ENCODE data around the gene SPPL3. TPM values are rescaled to one million over a fixed set of nuclear protein-coding genes. Genes with fewer than 3 reads are reported as not detected.

The SPPL3 gene
- total and polyA plus RNA-seq, 4 donors, result 7.4 to 12.6 (median 8.7) TPM

GRCh38 chr12:120921637-120922036, 17.5 kb upstream of the SPPL3 start (continued):
- TF ChIP-seq FOXA2 (IDR thresholded peaks at IDR 0.05) (no peak), MAX (IDR thresholded peaks at IDR 0.05) (no peak)

GRCh38 chr12:120920178-120920577, 16.0 kb upstream of the SPPL3 start:
- no peak for TF ChIP-seq GABPA (IDR thresholded peaks at IDR 0.05 in 1 of 2, conservative IDR thresholded peaks at IDR 0.05 in 1 of 2)
- TF ChIP-seq ZBTB33 (IDR thresholded peaks at IDR 0.05), result no peak
- no peak for TF ChIP-seq SP1 (IDR thresholded peaks at IDR 0.05)
- no peak for TF ChIP-seq RXRA (IDR thresholded peaks at IDR 0.05)
- TF ChIP-seq, protein P1, sequence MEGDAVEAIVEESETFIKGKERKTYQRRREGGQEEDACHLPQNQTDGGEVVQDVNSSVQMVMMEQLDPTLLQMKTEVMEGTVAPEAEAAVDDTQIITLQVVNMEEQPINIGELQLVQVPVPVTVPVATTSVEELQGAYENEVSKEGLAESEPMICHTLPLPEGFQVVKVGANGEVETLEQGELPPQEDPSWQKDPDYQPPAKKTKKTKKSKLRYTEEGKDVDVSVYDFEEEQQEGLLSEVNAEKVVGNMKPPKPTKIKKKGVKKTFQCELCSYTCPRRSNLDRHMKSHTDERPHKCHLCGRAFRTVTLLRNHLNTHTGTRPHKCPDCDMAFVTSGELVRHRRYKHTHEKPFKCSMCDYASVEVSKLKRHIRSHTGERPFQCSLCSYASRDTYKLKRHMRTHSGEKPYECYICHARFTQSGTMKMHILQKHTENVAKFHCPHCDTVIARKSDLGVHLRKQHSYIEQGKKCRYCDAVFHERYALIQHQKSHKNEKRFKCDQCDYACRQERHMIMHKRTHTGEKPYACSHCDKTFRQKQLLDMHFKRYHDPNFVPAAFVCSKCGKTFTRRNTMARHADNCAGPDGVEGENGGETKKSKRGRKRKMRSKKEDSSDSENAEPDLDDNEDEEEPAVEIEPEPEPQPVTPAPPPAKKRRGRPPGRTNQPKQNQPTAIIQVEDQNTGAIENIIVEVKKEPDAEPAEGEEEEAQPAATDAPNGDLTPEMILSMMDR (IDR thresholded peaks at IDR 0.05; ENCODE audit: low read depth, low read length, missing input control), result no peak
- no peak for TF ChIP-seq NR2F2 (IDR thresholded peaks at IDR 0.05)
- no peak for TF ChIP-seq EGR1 (IDR thresholded peaks at IDR 0.05; ENCODE audit: low read depth in 2 of 2)
- TF ChIP-seq HNF4A (conservative IDR thresholded peaks at IDR 0.05), result no peak
- TF ChIP-seq, protein P2, sequence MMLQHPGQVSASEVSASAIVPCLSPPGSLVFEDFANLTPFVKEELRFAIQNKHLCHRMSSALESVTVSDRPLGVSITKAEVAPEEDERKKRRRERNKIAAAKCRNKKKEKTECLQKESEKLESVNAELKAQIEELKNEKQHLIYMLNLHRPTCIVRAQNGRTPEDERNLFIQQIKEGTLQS (IDR thresholded peaks at IDR 0.05), result no peak
- TF ChIP-seq, protein P3, sequence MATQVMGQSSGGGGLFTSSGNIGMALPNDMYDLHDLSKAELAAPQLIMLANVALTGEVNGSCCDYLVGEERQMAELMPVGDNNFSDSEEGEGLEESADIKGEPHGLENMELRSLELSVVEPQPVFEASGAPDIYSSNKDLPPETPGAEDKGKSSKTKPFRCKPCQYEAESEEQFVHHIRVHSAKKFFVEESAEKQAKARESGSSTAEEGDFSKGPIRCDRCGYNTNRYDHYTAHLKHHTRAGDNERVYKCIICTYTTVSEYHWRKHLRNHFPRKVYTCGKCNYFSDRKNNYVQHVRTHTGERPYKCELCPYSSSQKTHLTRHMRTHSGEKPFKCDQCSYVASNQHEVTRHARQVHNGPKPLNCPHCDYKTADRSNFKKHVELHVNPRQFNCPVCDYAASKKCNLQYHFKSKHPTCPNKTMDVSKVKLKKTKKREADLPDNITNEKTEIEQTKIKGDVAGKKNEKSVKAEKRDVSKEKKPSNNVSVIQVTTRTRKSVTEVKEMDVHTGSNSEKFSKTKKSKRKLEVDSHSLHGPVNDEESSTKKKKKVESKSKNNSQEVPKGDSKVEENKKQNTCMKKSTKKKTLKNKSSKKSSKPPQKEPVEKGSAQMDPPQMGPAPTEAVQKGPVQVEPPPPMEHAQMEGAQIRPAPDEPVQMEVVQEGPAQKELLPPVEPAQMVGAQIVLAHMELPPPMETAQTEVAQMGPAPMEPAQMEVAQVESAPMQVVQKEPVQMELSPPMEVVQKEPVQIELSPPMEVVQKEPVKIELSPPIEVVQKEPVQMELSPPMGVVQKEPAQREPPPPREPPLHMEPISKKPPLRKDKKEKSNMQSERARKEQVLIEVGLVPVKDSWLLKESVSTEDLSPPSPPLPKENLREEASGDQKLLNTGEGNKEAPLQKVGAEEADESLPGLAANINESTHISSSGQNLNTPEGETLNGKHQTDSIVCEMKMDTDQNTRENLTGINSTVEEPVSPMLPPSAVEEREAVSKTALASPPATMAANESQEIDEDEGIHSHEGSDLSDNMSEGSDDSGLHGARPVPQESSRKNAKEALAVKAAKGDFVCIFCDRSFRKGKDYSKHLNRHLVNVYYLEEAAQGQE (IDR thresholded peaks at IDR 0.05), result no peak
- TF ChIP-seq RAD21 (IDR thresholded peaks at IDR 0.05), result no peak
- no peak for TF ChIP-seq MAX (IDR thresholded peaks at IDR 0.05)
- TF ChIP-seq YY1 (IDR thresholded peaks at IDR 0.05), result no peak
- TF ChIP-seq HNF4G (IDR thresholded peaks at IDR 0.05), result no peak
- TF ChIP-seq FOXA1 (IDR thresholded peaks at IDR 0.05), result no peak
- TF ChIP-seq TAF1 (conservative IDR thresholded peaks at IDR 0.05), result no peak
- TF ChIP-seq FOXA2 (IDR thresholded peaks at IDR 0.05), result no peak
- no peak for TF ChIP-seq JUND (IDR thresholded peaks at IDR 0.05)
- Histone ChIP-seq H3K36me3 (ENCODE audit: control insufficient read depth in 4 of 4, insufficient read depth in 3 of 4, low read depth in 1 of 4, low read length in 3 of 4) (no peaks in the 10 kb centered on the region), H3K9ac (ENCODE audit: low read depth in 1 of 2, low read length in 2 of 2) (no peak overlapping the region), H3K4me3 (ENCODE audit: low read depth in 1 of 3, low read length in 3 of 3) (no peak overlapping the region), H3K9me3 (ENCODE audit: control insufficient read depth in 4 of 4, low read length in 3 of 4) (peaks cover 0 to 4% (median 1%) of the 10 kb centered on the region in 4 donors), H3K27me3 (ENCODE audit: control insufficient read depth in 4 of 4, insufficient read depth in 4 of 4, low read length in 3 of 4) (no peaks in the 10 kb centered on the region), H3K4me1 (ENCODE audit: control insufficient read depth in 4 of 4, insufficient read depth in 4 of 4, low read length in 3 of 4) (no peaks in the 10 kb centered on the region), H3K27ac (ENCODE audit: low read depth in 1 of 2, low read length in 2 of 2) (no peak overlapping the region)
- WGBS, result 96% methylated on average over 3 of the region's 3 CpGs
- DNase-seq (ENCODE audit: low spot score), result no peak

All from liver (tissue), 9 donors.